ENCODE results near the gene TAS2R39. TPM values are rescaled to one million over a fixed set of nuclear protein-coding genes. Genes with fewer than 3 reads are reported as not detected.

Gene TAS2R39
- total and polyA plus RNA-seq, 7 donors, result not detected

GRCh38 chr7:143181349-143181748 lies 1.9 kb upstream of the TAS2R39 start:
- intact Hi-C loops (cut with DNase I), result no loop called here
- Histone ChIP-seq H3K27ac (no peak overlapping the region), H3K27me3 (no peaks in the 10 kb centered on the region), H3K4me1 (no peaks in the 10 kb centered on the region), H3K9me3 (peaks cover 0 to 6% (median 2%) of the 10 kb centered on the region in 4 donors), H3K36me3 (no peaks in the 10 kb centered on the region), H3K4me3 (no peak overlapping the region)
- no peak for DNase-seq
- TF ChIP-seq EP300 (IDR thresholded peaks at IDR 0.05), result no peak
- TF ChIP-seq POLR2A (IDR thresholded peaks at IDR 0.05), result no peak
- no peak for TF ChIP-seq POLR2AphosphoS5 (IDR thresholded peaks at IDR 0.05)
- TF ChIP-seq CTCF (IDR thresholded peaks at IDR 0.05), result no peak
- 66 to 82% methylated on average over 2 of the region's 2 CpGs for WGBS, 2 donors

GRCh38 chr7:143185551-143185950 lies 2.3 kb downstream of the TAS2R39 start:
- 81 to 85% methylated on average over 1 of the region's 1 CpG for WGBS, 2 donors
- no peaks in the 10 kb centered on the region for H3K36me3 ChIP-seq

GRCh38 chr7:143188994-143189393 lies 5.8 kb downstream of the TAS2R39 start:
- no peak overlapping the region for H3K27ac ChIP-seq
- DNase-seq, result no peak
- H3K4me3 ChIP-seq, result no peak overlapping the region
- TF ChIP-seq CTCF (IDR thresholded peaks at IDR 0.05) (no peak), POLR2A (IDR thresholded peaks at IDR 0.05) (no peak), EP300 (IDR thresholded peaks at IDR 0.05) (no peak), POLR2AphosphoS5 (IDR thresholded peaks at IDR 0.05) (no peak)
- 71 to 77% methylated on average over 6 of the region's 6 CpGs for WGBS, 2 donors
- no peaks in the 10 kb centered on the region for H3K27me3 ChIP-seq
- H3K36me3 ChIP-seq, result no peaks in the 10 kb centered on the region
- intact Hi-C loops (cut with DNase I), result no loop called here
- no peaks in the 10 kb centered on the region for H3K9me3 ChIP-seq
- no peaks in the 10 kb centered on the region for H3K4me1 ChIP-seq

More at GRCh38 chr7:143185551-143185950, 2.3 kb downstream of the TAS2R39 start:
- Histone ChIP-seq H3K4me3 (no peak overlapping the region), H3K4me1 (no peaks in the 10 kb centered on the region), H3K27me3 (no peaks in the 10 kb centered on the region), H3K27ac (no peak overlapping the region), H3K9me3 (no peaks in the 10 kb centered on the region)
- intact Hi-C loops (cut with DNase I), result no loop called here
- no peak for DNase-seq
- TF ChIP-seq POLR2A (IDR thresholded peaks at IDR 0.05), result no peak
- TF ChIP-seq POLR2AphosphoS5 (IDR thresholded peaks at IDR 0.05), result no peak
- no peak for TF ChIP-seq CTCF (IDR thresholded peaks at IDR 0.05)
- no peak for TF ChIP-seq EP300 (IDR thresholded peaks at IDR 0.05)

- H3K4me1 ChIP-seq, result no peaks in the 10 kb centered on the region
- intact Hi-C loops (cut with DNase I), result no loop called here
- DNase-seq, result no peak
Observed at GRCh38 chr7:143193880-143194279, 10.7 kb downstream of the TAS2R39 start.

More at GRCh38 chr7:143193880-143194279, 10.7 kb downstream of the TAS2R39 start:
- no peaks in the 10 kb centered on the region for H3K27me3 ChIP-seq
- 84 to 87% methylated on average over 2 of the region's 2 CpGs for WGBS, 2 donors
- peaks cover 0 to 3% (median 0%) of the 10 kb centered on the region in 4 donors for H3K9me3 ChIP-seq
- TF ChIP-seq CTCF (IDR thresholded peaks at IDR 0.05) (no peak), POLR2A (IDR thresholded peaks at IDR 0.05) (no peak), EP300 (IDR thresholded peaks at IDR 0.05) (no peak)
- no peak overlapping the region for H3K4me3 ChIP-seq
- H3K27ac ChIP-seq, result no peak overlapping the region
- H3K36me3 ChIP-seq, result no peaks in the 10 kb centered on the region

Measured in sigmoid colon (tissue), 7 donors.